GM15510 (cell line): ENCODE results near the gene KYNU.

ENCODE experiments used
- POLR2A ChIP-seq: IDR thresholded peaks from 3 replicates; pipeline ENCODE4 v1.6.1; 2011; ENCODE audit warnings: borderline replicate concordance; ENCODE audit not compliant: insufficient read length; ENCODE audit errors: extremely low read depth

The KYNU gene

GRCh38 chr2:142877216-142877838, at the start of gene KYNU:
Gene KYNU, plus strand, starts transcription at chr2:142877664. Its CDS starts 7,704 bp downstream, at chr2:142885368.
- TF ChIP-seq POLR2A, result no peak

GRCh38 chr2:142834021-142834420, 43.4 kb upstream of the KYNU start:
- no peak for TF ChIP-seq POLR2A

- TF ChIP-seq POLR2A, result no peak
Observed at GRCh38 chr2:142840436-142840835, 37.0 kb upstream of the KYNU start.

DNA sequence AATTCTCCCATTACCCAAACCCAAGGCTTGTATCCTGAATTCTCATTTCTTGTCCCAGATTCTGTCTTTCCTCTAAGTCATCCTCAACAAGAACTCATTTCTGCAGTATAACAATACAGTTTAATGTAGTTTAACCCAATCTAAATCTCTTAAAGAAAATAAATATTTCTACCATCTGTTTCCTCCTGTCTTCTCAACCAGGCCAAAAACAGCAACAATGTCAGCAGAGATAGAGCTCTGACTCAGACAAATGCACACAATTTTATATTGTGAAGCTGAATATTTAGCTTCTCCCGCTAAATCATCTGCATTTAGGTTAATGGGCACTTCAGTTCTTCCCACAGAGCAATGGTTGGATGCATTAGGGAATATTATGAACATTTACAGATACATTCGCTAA, 35.7 kb upstream of the KYNU start:
- no peak for TF ChIP-seq POLR2A

DNA sequence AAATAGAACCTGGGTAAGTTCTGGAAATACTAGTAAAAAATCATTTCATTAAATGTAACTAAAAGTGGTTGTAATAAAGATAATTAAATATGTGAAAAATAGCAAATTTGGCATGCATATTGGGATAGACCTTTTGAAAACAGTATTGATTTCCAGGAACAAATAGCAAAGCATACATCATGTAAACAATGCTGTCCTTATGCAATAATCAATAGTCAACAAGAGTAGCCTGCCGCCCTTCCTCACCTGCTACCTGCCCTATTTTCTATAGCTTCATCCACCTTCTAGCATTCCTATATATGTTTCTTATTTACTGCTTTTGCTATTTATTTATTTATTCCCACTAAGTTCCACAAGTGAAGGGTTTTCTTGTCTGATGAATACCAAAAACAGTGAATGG, 35.1 kb upstream of the KYNU start:
- no peak for TF ChIP-seq POLR2A

- TF ChIP-seq POLR2A, result no peak
Observed at GRCh38 chr2:142843731-142844130, 33.7 kb upstream of the KYNU start.

- no peak for TF ChIP-seq POLR2A
Observed at GRCh38 chr2:142848023-142848606, 29.3 kb upstream of the KYNU start.

GRCh38 chr2:142849820-142850219, 27.6 kb upstream of the KYNU start:
- TF ChIP-seq POLR2A, result no peak

DNA sequence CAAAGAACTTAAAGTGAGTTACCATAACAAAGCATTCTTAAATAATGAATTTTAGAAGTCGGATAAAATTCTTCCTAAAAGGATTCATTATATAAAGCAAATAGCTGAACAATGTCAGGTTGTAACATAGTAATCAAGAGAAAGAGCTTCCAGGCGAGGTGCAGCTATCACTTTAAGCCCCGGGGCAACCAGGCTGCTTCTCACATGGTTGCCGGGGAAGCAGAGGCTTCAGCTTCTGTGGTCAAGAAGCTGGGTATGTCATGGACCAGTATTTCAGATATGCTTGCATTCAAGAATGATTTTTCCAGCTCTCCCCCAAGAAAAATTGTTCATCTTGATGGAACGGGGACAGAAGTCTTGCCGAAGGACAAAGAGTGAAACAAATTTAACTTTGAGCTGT, 23.6 kb upstream of the KYNU start:
- TF ChIP-seq POLR2A, result no peak

- TF ChIP-seq POLR2A, result no peak
Observed at GRCh38 chr2:142857256-142858164, 20.0 kb upstream of the KYNU start.

DNA sequence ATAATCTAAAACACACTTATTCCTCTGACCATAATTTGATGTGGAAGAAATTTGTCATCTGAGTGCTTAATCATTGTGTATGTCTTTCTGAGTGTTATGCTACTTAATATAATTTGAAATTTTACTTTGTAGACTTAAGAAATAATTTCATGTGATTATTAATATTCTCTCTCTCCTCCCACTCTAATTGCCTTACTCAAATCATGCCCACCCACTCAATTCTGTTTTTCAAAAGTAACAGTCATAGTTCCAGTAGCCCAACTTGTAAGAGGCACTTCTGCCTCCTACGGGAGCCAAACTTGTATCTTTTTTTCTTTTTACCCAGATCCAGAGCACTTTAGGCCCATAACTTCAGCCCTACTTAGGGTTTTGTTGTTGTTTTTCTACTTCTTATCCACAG, 18.5 kb upstream of the KYNU start:
- no peak for TF ChIP-seq POLR2A

DNA sequence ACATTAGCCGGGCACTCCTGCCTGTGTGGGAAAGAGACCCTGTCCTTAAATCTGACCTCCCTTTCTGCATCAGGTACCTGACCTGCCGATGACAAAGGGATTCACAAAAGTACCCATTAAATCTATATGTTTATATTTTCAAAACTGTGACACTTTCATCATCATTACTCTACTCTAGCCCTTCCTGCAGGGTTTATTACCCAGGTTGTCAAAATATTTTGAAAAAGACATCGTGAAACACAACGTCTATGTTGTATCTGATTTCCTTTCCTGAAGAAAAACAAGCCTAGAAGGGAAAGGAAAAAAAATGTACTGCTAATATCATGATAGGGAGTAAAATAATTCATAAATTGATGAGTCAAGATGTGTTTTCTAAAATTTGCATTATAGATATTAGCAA, 15.2 kb upstream of the KYNU start:
- TF ChIP-seq POLR2A, result no peak

GRCh38 chr2:142862847-142863246, 14.6 kb upstream of the KYNU start:
- TF ChIP-seq POLR2A, result no peak

- TF ChIP-seq POLR2A, result no peak
Observed at GRCh38 chr2:142863485-142863961, 13.9 kb upstream of the KYNU start.

- TF ChIP-seq POLR2A, result no peak
Observed at GRCh38 chr2:142865924-142866323, 11.5 kb upstream of the KYNU start.
